ENCODE measurements around the gene PLXND1. TPM values are rescaled to one million over a fixed set of nuclear protein-coding genes. Genes with fewer than 3 reads are reported as not detected.
A peak's percentile ranks its signal among the peaks of the same experiment; 100 is the strongest.

PLXND1 gene
- total RNA-seq, 2 donors from 2014 or later: 2.8 to 4.8 TPM

DNA sequence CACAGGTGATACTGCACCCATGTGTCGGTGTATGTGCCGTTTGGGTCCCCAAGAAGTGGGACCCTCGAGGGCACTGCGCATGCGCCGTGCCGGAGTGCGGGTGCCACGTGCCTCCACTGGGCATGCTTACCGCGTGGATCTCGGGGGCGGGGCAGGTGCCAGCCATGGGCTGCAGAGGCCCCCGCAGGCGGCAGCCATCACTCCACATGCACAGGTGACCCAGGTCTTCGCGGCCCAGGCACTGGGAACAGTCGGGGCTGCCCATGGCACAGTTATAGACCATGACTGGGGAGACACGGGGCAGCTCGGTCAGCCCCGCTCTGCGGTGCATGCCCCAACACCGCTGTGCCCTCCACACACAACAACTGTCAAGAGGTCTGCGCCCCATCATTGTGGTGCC, 32.3 kb downstream of the PLXND1 start:
- no peaks in the 10 kb centered on the region for H3K27me3 Mint-ChIP-seq
- no peak for DNase-seq (ENCODE audit: low spot score)
- no peaks in the 10 kb centered on the region for H3K9me3 Mint-ChIP-seq
- H3K36me3 Mint-ChIP-seq: no peaks in the 10 kb centered on the region
- ATAC-seq: no peak
- H3K27ac Mint-ChIP-seq: no peak overlapping the region
- peaks cover 33 to 53% of the 10 kb centered on the region in 2 donors for H3K4me1 Mint-ChIP-seq (ENCODE audit: low read depth in 2 of 2)
- no peak overlapping the region for H3K4me3 Mint-ChIP-seq

DNA sequence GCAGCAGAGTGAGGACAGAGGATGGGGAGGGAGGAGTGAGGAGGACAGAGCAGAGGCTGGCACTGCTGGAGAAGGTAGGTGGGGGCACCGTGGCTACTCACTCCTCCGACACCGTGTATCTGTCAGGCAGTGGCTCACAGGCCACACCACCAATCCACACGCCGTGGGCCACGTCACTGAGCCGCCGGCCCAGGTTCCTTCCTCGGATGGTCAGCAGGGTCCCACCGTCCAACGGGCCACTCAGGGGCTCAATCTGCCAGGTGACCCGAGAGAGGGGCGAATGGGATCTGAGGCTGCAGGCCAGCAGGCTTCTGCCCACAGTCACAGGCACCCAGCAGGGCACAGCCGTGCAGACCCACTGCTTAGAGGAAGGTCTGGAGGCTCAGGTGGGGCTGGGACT, 33.0 kb downstream of the PLXND1 start:
- H3K36me3 Mint-ChIP-seq: no peaks in the 10 kb centered on the region
- no peak overlapping the region for H3K27ac Mint-ChIP-seq
- H3K27me3 Mint-ChIP-seq: no peaks in the 10 kb centered on the region
- H3K4me1 Mint-ChIP-seq (ENCODE audit: low read depth in 2 of 2): peaks cover 40 to 55% of the 10 kb centered on the region in 2 donors
- DNase-seq (ENCODE audit: low spot score) (no peak), ATAC-seq (no peak)
- no peaks in the 10 kb centered on the region for H3K9me3 Mint-ChIP-seq
- no peak overlapping the region for H3K4me3 Mint-ChIP-seq

DNA sequence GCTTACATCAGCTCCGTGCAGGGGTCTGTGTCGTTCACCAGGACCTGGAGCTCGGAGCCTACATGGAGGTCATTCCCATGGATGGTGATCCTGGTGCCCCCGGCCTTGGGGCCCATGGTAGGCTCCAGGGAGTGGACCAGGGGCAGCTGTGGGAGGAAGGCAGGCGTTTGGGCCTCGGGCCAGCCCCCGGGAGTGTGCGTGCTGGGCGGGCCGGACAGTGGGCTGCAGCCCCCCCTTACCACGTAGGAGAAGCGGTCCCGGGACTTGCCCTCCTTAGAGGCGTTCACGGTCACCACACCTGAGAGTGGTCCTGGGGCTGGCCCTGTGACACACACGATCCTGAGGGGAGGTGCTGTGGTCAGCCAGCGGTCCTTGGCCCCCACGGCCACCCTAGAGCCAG, 33.9 kb downstream of the PLXND1 start:
- no peak overlapping the region for H3K27ac Mint-ChIP-seq
- no peaks in the 10 kb centered on the region for H3K27me3 Mint-ChIP-seq
- H3K4me1 Mint-ChIP-seq (ENCODE audit: low read depth in 2 of 2): peaks cover 38 to 54% of the 10 kb centered on the region in 2 donors
- no peaks in the 10 kb centered on the region for H3K9me3 Mint-ChIP-seq
- no peak for ATAC-seq
- H3K4me3 Mint-ChIP-seq: no peak overlapping the region
- no peaks in the 10 kb centered on the region for H3K36me3 Mint-ChIP-seq
- no peak for DNase-seq (ENCODE audit: low spot score)

DNA sequence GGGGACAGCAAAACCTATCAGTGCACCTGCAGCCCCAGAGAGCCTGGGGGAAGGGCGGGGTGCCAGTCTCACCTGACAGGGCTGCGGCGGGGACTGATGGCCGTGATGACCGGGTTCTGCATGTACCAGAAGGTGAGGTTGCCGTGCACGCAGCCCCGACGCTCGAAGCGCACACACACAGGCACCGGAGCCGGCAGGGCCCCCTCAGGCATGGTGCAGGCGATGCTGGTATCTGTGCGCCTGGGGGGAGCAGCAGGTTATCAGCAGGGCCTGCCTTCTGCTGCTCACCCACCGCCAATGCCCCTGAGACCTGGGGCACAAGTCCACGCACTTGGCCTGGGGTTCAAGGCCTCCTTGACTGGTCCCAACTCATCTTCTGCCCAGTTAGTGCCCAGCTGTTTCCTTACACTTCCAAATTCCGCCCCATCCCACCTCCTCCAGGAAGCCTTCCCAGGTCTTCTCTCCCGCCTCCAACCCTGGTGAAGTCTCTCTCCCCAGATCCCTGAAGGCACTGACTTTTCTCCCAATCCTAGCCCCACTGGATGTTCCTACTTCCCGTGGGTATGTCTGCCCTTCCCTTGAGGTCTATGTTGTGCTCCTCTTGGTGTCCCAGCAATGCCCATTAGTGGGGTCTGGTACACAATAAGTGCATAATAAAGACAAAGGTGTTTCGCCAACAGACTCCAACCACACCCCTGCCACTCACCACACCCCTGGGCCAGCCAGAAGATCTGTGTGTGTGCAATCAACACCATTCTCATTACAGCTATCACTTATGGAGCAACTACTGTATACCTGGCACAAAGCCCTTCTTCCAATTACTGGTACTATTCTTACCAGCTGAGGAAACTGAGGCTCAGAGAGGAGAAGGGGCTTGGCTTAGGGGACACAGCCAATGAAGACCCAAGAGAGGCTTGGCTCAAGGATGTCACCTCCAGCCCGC, 34.6 kb downstream of the PLXND1 start:
- ATAC-seq (no peak), DNase-seq (ENCODE audit: low spot score) (no peak)
- no peak overlapping the region for H3K4me3 Mint-ChIP-seq
- H3K4me1 Mint-ChIP-seq (ENCODE audit: low read depth in 2 of 2): peaks cover 39 to 55% of the 10 kb centered on the region in 2 donors
- no peaks in the 10 kb centered on the region for H3K36me3 Mint-ChIP-seq
- no peak overlapping the region for H3K27ac Mint-ChIP-seq
- no peaks in the 10 kb centered on the region for H3K9me3 Mint-ChIP-seq
- no peaks in the 10 kb centered on the region for H3K27me3 Mint-ChIP-seq

DNA sequence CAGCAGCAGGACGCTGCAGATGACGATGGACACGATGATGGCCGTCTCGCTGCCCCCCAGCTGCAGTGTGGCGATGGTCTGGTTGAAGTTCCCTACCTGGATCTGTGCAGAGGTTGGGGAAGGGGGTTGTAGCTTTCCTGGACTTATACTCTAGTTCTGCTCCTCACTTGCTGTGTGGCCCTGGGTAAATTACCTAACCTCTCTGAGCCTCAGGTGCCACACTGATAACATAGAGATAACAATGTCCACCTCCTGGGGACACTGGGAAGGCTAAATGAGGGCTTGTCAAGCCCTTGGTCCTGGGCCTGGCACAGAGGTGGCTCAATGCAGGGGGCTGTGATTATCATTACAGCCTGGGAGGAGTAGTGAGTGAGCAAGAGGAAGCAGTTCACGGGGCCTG, 36.6 kb downstream of the PLXND1 start:
- no peaks in the 10 kb centered on the region for H3K36me3 Mint-ChIP-seq
- ATAC-seq (no peak), DNase-seq (ENCODE audit: low spot score) (no peak)
- H3K4me1 Mint-ChIP-seq (ENCODE audit: low read depth in 2 of 2): peaks cover 33 to 51% of the 10 kb centered on the region in 2 donors
- H3K27me3 Mint-ChIP-seq: no peaks in the 10 kb centered on the region
- H3K9me3 Mint-ChIP-seq: no peaks in the 10 kb centered on the region
- H3K27ac Mint-ChIP-seq: no peak overlapping the region
- H3K4me3 Mint-ChIP-seq: no peak overlapping the region

DNA sequence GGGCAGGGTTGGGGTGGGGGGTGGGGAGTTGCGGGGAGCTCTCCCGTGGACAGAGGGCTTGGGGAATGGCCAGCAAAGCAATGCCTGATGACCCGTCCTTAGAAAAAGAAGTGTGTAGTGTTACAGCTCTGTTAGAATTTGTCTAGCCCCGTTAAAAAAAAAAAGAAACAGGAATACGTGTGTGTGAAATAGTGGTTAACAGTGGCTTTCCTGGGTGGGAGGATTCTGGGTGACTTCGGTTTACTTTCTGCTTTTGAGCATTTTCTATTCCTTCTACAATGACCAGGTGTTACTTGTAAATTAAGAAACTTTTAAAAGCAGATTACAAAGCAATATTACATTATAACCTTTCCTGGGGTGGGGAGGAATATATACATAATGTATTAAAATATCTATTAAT, 38.5 kb downstream of the PLXND1 start:
- H3K4me1 Mint-ChIP-seq (ENCODE audit: low read depth in 2 of 2): peaks cover 33 to 42% of the 10 kb centered on the region in 2 donors
- no peaks in the 10 kb centered on the region for H3K27me3 Mint-ChIP-seq
- no peak overlapping the region for H3K27ac Mint-ChIP-seq
- DNase-seq (ENCODE audit: low spot score): no peak
- ATAC-seq: no peak
- H3K4me3 Mint-ChIP-seq: no peak overlapping the region
- no peaks in the 10 kb centered on the region for H3K9me3 Mint-ChIP-seq
- H3K36me3 Mint-ChIP-seq: no peaks in the 10 kb centered on the region

DNA sequence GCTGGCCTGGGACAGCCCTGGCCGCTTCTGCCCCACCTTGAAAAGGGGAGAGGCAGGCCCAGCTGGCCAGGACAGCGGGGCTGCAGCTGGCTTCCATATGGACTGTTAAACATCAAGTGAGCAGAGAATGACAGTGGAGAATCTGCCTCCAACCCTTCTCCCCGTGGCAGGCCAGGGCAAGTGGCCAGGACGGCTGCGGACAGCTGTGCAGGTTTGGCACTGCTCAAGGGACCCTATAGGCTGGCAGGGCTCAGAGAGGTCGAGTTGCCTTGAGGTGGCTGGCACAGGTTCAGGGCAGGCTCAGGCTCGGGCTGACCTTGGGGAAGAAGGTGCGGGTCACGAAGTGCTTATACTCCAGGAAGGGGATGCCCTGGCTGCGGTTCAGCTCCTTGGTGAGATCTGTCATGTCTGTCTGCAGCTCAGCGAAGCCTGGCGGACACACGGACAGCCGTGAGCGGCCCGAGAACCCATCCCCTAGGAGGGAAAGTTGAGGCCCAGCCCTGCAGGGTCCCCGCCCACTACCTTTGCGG, 39.2 kb downstream of the PLXND1 start:
- H3K27ac Mint-ChIP-seq: no peak overlapping the region
- no peaks in the 10 kb centered on the region for H3K36me3 Mint-ChIP-seq
- no peaks in the 10 kb centered on the region for H3K9me3 Mint-ChIP-seq
- H3K4me3 Mint-ChIP-seq: peak overlapping the region; percentile 22
- no peaks in the 10 kb centered on the region for H3K27me3 Mint-ChIP-seq
- DNase-seq (ENCODE audit: low spot score) (no peak), ATAC-seq (no peak)
- H3K4me1 Mint-ChIP-seq (ENCODE audit: low read depth in 2 of 2): peaks cover 32 to 41% of the 10 kb centered on the region in 2 donors

DNA sequence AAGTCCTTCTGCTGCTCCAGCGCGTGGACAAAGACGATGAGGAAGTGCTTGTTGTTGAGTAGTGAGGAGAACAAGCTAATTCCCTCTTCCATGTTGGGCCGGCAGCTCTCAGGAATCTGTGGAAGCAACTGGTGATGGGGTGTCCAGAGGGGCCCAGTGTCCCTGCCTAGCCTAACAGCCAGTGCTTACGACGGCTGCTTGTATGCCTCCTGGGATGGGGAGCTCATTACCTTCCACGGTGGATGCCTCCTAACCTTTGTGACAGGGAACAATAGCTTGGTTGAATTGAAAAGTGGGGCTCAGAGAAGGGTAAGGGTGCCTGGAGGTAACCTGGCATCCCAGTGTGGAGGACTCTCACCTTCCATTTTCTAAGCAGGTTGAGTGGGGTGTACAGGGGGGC, 40.6 kb downstream of the PLXND1 start:
- Mint-ChIP-seq H3K9me3 (no peaks in the 10 kb centered on the region), H3K4me3 (no peak overlapping the region), H3K27me3 (no peaks in the 10 kb centered on the region), H3K36me3 (no peaks in the 10 kb centered on the region), H3K27ac (no peak overlapping the region), H3K4me1 (ENCODE audit: low read depth in 2 of 2) (peaks cover 29 to 36% of the 10 kb centered on the region in 2 donors)
- DNase-seq (ENCODE audit: low spot score) (no peak), ATAC-seq (no peak)

DNA sequence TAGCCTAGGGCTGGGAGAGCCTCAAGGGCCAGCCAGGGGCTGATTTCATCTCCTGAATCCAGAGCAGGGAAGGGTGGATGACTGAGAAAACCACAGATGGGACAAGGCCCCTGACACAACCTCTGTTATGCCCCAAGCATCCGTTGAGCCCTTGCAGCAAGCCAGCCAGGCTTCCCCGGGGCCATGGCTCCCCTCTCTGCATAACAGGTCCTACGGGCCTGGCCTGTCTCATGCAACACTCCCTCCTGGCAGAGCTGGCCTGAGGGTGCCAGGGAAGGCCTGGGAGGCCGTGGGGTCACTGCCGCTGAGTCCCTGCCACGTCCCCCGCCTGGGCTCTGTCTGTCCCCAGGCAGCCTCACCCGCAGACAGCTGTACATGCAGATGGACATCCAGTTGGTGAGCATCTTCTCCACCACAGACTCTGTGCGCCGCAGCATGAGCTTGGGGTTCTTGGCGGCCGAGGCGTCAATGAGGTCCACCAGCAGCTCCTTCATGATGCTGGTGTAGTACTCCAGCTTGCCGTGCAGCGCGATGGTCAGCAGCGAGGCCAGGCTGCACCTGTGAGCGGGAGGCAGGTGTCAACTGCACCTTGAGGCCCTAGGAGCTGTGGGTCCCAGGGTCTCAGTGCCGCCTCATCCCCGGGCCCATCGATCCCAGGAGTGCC, 41.4 kb downstream of the PLXND1 start:
- DNase-seq (ENCODE audit: low spot score) (no peak), ATAC-seq (no peak)
- H3K27me3 Mint-ChIP-seq: no peaks in the 10 kb centered on the region
- H3K4me3 Mint-ChIP-seq: no peak overlapping the region
- no peak overlapping the region for H3K27ac Mint-ChIP-seq
- H3K36me3 Mint-ChIP-seq: no peaks in the 10 kb centered on the region
- peaks cover 34 to 41% of the 10 kb centered on the region in 2 donors for H3K4me1 Mint-ChIP-seq (ENCODE audit: low read depth in 2 of 2)
- H3K9me3 Mint-ChIP-seq: no peaks in the 10 kb centered on the region

DNA sequence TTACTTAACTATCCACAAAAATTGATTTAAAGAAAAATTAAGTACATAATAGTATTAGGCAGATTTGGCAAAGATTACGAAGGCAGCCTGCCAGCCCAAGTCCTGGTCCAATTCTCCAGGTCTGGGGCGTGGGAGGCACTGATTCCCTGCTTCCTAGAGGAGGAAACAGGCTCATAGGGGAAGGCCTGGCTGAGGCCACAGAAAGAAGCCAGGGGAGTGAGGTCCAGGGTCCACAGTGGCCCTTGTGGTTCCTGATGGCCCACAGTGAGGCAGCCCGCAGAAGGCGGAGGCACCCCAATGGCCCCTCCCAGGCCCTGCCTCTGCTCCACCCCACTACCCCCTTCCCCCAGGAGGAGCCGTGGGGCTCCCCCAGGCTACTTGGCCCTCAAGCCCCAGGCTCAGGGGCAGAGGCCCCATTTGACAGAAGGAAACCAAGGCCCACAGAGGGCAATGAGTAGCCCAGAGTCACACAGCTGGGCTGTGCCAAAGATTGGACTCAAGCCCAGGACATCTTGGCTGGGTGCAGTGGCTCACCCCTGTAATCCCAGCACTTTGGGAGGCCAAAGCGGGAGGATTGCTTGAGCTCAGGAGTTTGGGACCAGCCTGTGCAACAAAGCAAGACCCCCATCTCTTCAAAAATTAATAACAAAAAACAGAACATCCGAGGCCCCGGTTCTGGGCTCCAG, 42.5 kb downstream of the PLXND1 start:
- Mint-ChIP-seq H3K9me3 (no peaks in the 10 kb centered on the region), H3K27ac (no peak overlapping the region), H3K4me1 (ENCODE audit: low read depth in 2 of 2) (peaks cover 23 to 31% of the 10 kb centered on the region in 2 donors), H3K4me3 (no peak overlapping the region), H3K27me3 (no peaks in the 10 kb centered on the region), H3K36me3 (no peaks in the 10 kb centered on the region)
- DNase-seq (ENCODE audit: low spot score): no peak
- no peak for ATAC-seq

DNA sequence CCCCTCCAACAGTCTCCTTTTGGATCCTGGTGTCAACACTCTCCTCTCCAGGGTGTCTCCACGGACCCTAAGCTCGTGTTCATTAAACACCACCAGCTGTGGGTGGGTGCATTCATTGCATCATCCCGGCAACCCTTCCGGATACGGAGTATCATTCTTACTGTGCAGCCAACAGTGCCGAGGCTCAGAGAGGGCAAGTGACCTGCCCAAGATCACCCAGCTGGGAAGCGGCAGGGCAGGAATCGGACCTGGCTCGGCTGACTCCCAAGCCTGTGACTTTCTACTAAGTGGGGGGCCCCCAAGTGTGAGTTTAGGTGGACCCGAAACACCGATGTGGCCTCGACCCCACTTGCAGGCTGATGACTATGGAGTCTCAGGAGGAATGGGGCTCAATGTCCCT, 43.1 kb downstream of the PLXND1 start:
- no peaks in the 10 kb centered on the region for H3K27me3 Mint-ChIP-seq
- no peak for ATAC-seq
- peaks cover 21 to 28% of the 10 kb centered on the region in 2 donors for H3K4me1 Mint-ChIP-seq (ENCODE audit: low read depth in 2 of 2)
- no peak for DNase-seq (ENCODE audit: low spot score)
- H3K36me3 Mint-ChIP-seq: no peaks in the 10 kb centered on the region
- no peaks in the 10 kb centered on the region for H3K9me3 Mint-ChIP-seq
- H3K4me3 Mint-ChIP-seq: no peak overlapping the region
- no peak overlapping the region for H3K27ac Mint-ChIP-seq

DNA sequence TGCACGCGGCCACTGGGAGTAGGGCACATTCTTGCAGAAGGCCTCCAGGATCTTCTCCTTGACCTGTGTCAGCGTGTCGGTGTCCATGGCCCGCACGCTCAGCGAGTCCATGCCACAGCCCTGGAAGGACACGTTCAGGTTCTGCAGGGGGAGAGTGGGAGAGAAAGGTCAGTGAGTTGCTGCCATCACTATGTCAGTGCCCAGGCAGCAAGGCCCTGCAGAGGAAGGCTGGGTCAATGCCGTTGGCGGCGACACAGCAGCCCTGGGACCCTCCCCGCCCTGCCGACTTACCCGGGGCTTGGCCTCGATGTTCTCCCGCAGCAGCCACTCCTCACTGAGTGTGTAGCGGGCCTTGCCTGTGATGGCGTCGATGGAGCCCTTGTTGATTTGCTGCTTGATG, 43.7 kb downstream of the PLXND1 start:
- DNase-seq (ENCODE audit: low spot score) (no peak), ATAC-seq (no peak)
- Mint-ChIP-seq H3K4me3 (no peak overlapping the region), H3K27ac (no peak overlapping the region), H3K4me1 (ENCODE audit: low read depth in 2 of 2) (peaks cover 22 to 30% of the 10 kb centered on the region in 2 donors), H3K9me3 (no peaks in the 10 kb centered on the region), H3K36me3 (no peaks in the 10 kb centered on the region), H3K27me3 (no peaks in the 10 kb centered on the region)

DNA sequence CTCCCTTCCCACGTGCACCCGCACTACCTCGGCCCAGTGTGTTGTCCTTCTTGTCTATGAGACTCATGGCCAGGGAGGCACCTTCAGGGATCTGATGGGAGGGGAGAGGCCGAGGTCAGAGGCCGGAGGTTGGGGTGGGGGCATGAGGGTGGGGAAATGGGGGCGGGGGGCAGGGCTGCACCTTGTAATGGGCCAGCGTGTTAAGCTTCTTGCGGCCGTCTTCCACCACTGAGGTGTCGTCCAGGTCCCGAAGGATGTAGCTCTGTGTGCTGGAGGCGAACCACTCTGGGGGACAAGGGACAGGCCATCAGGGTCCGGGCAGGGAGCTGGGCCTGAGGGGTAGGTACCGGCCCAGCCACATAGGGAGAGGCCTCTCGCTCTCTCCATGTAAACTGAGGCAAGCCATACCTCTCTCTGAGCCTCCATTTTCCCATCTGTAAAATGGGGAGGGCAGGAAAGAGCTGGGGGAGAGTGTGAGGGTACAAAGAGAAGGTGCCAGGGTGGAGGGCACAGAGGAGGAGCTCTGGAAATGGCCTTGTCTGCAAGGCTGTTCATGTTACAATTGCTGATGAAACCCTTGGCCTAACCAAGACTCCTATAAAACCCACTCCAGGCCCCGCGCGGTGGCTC, 44.7 kb downstream of the PLXND1 start:
- ATAC-seq (no peak), DNase-seq (ENCODE audit: low spot score) (no peak)
- Mint-ChIP-seq H3K9me3 (no peaks in the 10 kb centered on the region), H3K4me1 (ENCODE audit: low read depth in 2 of 2) (peaks cover 21 to 27% of the 10 kb centered on the region in 2 donors), H3K27ac (no peak overlapping the region), H3K4me3 (no peak overlapping the region), H3K27me3 (no peaks in the 10 kb centered on the region), H3K36me3 (no peaks in the 10 kb centered on the region)
